GM23248 (cell line): ENCODE results near the gene PTPRN2.

Experiments used
- EZH2 ChIP-seq: fragments of 200-600 bp; sonication (generic); IDR thresholded peaks from 2 replicates; pipeline ENCODE4 v1.6.1; 2018; ENCODE audit warnings: antibody characterized with exemption, mild to moderate bottlenecking; ENCODE audit not compliant: insufficient read depth, poor library complexity, severe bottlenecking
- EZH2phosphoT487 ChIP-seq: fragments of 200-600 bp; sonication (generic); IDR thresholded peaks from 2 replicates; pipeline ENCODE4 v1.6.1; 2018; ENCODE audit warnings: antibody characterized with exemption, moderate library complexity, mild to moderate bottlenecking, low read depth; ENCODE audit not compliant: insufficient read depth

DNA sequence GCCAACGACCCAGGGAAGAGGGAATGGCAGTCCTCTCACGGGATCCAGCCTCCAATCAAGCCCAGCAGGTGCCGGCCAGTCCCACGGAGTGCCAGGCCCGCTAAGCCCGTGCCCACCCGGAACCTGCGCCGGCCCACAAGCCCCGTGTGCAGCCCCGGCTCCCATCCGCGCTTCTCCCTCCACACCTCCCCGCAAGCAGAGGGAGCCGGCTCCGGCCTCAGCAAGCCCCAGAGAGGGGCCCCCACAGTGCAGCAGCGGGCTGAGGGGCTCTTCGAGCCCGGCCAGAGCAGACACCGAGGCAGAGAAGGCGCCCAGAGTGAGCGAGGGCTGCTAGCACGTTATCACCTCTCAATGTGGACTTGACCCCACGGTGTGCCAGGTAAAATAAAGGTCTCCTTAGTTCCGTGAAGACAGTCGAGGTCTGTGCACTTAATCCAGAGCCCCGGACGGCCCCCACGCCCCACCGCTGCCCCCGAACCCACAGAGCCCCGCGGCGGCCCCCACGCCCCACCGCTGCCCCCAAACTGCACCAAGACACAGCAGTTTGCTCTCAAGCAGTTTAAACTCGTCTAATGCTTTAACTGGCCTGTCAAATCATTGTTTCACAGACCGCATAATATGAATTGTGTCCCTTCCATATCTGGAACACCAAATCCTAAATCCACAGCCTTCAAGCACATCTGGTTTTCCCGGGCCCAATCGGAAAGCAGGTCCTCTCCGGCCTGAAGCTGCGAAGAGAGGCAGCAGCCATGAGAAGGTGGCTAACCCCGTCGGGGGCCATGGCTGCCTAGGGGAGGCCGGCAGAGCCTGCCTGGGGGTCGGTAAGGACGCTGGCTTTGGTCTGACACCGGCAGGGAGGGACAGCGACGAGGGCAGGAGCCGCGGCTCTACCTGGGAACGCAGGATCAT lies 307.8 kb downstream of the PTPRN2 start:
- no peak for TF ChIP-seq EZH2
- TF ChIP-seq EZH2phosphoT487: no peak
